ENCODE results near the gene TMEM161B.

The TMEM161B gene

GRCh38 chr5:88214655-88215054 is 54.0 kb downstream of the TMEM161B start:
- no peak for ATAC-seq
- TF ChIP-seq ZNF565 (CRISPR knock-in tag; conservative IDR thresholded peaks at IDR 0.05; ENCODE audit: low read depth) (no peak), CSRNP3 (CRISPR knock-in tag; IDR thresholded peaks at IDR 0.05) (no peak), ZC3H10 (CRISPR knock-in tag; IDR thresholded peaks at IDR 0.05) (no peak), ZNF8 (CRISPR knock-in tag; IDR thresholded peaks at IDR 0.05) (no peak), POU6F1 (CRISPR knock-in tag; IDR thresholded peaks at IDR 0.05; ENCODE audit: borderline replicate concordance, low read depth) (no peak), TSHZ2 (CRISPR knock-in tag; IDR thresholded peaks at IDR 0.05) (no peak), CREB5 (CRISPR knock-in tag; IDR thresholded peaks at IDR 0.05; ENCODE audit: low read depth) (no peak), GLIS3 (CRISPR knock-in tag; IDR thresholded peaks at IDR 0.05) (no peak), ZNF70 (CRISPR knock-in tag; IDR thresholded peaks at IDR 0.05) (no peak), CSDC2 (CRISPR knock-in tag; IDR thresholded peaks at IDR 0.05) (no peak)

- ATAC-seq: no peak
- TF ChIP-seq POU6F1 (CRISPR knock-in tag; IDR thresholded peaks at IDR 0.05; ENCODE audit: borderline replicate concordance, low read depth) (no peak), ESRRG (CRISPR knock-in tag; IDR thresholded peaks at IDR 0.05) (no peak), PATZ1 (CRISPR knock-in tag; IDR thresholded peaks at IDR 0.05; ENCODE audit: borderline replicate concordance) (no peak), ISL1 (CRISPR knock-in tag; IDR thresholded peaks at IDR 0.05) (no peak), ZFP30 (CRISPR knock-in tag; IDR thresholded peaks at IDR 0.05) (no peak), GLIS3 (CRISPR knock-in tag; IDR thresholded peaks at IDR 0.05) (no peak), ZC3H10 (CRISPR knock-in tag; IDR thresholded peaks at IDR 0.05) (no peak), ZNF8 (CRISPR knock-in tag; IDR thresholded peaks at IDR 0.05) (no peak), CSDC2 (CRISPR knock-in tag; IDR thresholded peaks at IDR 0.05) (no peak), ARNTL (CRISPR knock-in tag; IDR thresholded peaks at IDR 0.05; ENCODE audit: borderline replicate concordance, low read depth) (no peak), PPARA (CRISPR knock-in tag; IDR thresholded peaks at IDR 0.05; ENCODE audit: borderline replicate concordance) (no peak), TOX (CRISPR knock-in tag; IDR thresholded peaks at IDR 0.05; ENCODE audit: borderline replicate concordance) (no peak), CREB5 (CRISPR knock-in tag; IDR thresholded peaks at IDR 0.05; ENCODE audit: low read depth) (no peak), ZNF565 (CRISPR knock-in tag; conservative IDR thresholded peaks at IDR 0.05; ENCODE audit: low read depth) (no peak)
Measured at GRCh38 chr5:88207575-88207974, 61.1 kb downstream of the TMEM161B start.
